PC-9 (cell line): Measurements from ENCODE around the gene CHRDL1.

ENCODE experiments used
- EZH2 ChIP-seq: fragments of 200-600 bp; sonication (generic); IDR thresholded peaks from 2 replicates; pipeline ENCODE4 v1.8.0; 2017; ENCODE audit warnings: antibody characterized with exemption, low read depth
- TF ChIP-seq, protein P1 (sequence below): fragments of 200-600 bp; sonication (generic); conservative IDR thresholded peaks from 2 replicates; pipeline ENCODE4 v1.6.1; 2017; ENCODE audit warnings: mixed run types, antibody characterized with exemption, mild to moderate bottlenecking, moderate library complexity

DNA sequence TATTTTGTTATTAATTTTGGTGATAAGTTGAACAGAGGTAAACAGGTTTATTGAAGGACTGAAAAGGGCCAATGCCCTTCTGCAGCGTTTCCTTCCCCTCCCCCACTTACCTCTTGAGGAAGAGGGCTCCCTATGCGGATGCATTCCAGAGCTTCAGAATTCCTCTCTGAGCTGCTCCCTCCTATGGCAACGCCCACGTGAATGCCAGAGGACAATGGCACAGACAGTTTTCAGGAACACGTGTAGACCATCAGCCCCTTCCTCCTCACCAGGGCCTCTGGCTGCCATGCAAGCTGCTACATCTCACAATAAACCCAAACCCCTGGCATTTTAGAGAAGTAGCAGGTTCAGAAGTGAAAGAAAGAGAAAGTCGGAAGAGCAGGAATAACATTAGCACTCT is 127.9 kb downstream of the CHRDL1 start:
- TF ChIP-seq, protein P1, sequence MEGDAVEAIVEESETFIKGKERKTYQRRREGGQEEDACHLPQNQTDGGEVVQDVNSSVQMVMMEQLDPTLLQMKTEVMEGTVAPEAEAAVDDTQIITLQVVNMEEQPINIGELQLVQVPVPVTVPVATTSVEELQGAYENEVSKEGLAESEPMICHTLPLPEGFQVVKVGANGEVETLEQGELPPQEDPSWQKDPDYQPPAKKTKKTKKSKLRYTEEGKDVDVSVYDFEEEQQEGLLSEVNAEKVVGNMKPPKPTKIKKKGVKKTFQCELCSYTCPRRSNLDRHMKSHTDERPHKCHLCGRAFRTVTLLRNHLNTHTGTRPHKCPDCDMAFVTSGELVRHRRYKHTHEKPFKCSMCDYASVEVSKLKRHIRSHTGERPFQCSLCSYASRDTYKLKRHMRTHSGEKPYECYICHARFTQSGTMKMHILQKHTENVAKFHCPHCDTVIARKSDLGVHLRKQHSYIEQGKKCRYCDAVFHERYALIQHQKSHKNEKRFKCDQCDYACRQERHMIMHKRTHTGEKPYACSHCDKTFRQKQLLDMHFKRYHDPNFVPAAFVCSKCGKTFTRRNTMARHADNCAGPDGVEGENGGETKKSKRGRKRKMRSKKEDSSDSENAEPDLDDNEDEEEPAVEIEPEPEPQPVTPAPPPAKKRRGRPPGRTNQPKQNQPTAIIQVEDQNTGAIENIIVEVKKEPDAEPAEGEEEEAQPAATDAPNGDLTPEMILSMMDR = no peak
- no peak for TF ChIP-seq EZH2
